Loucy (cell line): ENCODE data around the gene CD109.

Experiments used
- EZH2phosphoT487 ChIP-seq: fragments of 200-600 bp; IDR thresholded peaks from 2 replicates; pipeline ENCODE4 v1.6.1; 2018; ENCODE audit warnings: antibody characterized with exemption, mild to moderate bottlenecking, moderate library complexity, borderline replicate concordance
- TF ChIP-seq, protein P1 (sequence below): fragments of 200-600 bp; sonication (generic); conservative IDR thresholded peaks from 2 replicates; pipeline ENCODE4 v1.5.1; 2014; ENCODE audit warnings: mild to moderate bottlenecking, antibody characterized with exemption, low read length

DNA sequence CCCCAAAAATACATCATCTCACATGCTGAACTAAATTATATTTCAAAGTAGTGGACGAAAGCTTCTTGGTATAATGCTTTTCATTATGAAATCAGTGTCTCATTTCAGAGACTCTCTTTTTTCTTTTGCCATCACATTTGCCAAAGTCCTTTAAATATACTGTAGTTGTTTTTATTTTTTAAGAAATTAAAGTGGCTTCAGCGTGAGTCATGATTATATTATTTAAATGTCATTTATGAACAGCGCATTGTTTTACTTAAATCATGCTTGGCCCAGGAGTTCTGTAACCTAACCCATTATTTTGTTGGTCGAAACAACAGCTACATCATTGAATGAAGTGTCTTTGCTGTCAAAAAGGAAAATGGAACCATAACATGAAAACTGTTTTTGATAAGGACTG, 100.9 kb downstream of the CD109 start:
- TF ChIP-seq, protein P1, sequence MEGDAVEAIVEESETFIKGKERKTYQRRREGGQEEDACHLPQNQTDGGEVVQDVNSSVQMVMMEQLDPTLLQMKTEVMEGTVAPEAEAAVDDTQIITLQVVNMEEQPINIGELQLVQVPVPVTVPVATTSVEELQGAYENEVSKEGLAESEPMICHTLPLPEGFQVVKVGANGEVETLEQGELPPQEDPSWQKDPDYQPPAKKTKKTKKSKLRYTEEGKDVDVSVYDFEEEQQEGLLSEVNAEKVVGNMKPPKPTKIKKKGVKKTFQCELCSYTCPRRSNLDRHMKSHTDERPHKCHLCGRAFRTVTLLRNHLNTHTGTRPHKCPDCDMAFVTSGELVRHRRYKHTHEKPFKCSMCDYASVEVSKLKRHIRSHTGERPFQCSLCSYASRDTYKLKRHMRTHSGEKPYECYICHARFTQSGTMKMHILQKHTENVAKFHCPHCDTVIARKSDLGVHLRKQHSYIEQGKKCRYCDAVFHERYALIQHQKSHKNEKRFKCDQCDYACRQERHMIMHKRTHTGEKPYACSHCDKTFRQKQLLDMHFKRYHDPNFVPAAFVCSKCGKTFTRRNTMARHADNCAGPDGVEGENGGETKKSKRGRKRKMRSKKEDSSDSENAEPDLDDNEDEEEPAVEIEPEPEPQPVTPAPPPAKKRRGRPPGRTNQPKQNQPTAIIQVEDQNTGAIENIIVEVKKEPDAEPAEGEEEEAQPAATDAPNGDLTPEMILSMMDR = no peak
- TF ChIP-seq EZH2phosphoT487 = no peak
